ENCODE results near the gene PM20D1.

DNA sequence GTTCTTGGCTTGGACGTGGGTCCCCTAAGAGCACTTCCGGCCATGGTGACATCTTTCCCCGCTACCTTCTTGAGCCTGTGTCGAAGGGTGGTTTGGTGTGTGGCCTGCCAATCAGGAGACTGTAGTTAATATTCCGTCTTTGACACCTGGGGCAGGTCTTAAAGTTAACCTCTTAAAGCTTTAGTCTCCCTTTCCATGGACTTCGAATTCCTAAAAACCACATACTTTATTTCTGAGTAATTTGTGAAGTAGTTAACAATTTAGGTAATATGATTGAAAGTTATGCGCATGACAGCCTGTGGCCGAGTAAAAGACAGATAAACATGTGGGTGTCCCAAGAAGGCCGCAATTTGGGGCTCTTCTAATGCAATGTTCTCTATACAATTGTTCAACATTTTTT is 64.5 kb downstream of the PM20D1 start:
- TF ChIP-seq, protein P1, sequence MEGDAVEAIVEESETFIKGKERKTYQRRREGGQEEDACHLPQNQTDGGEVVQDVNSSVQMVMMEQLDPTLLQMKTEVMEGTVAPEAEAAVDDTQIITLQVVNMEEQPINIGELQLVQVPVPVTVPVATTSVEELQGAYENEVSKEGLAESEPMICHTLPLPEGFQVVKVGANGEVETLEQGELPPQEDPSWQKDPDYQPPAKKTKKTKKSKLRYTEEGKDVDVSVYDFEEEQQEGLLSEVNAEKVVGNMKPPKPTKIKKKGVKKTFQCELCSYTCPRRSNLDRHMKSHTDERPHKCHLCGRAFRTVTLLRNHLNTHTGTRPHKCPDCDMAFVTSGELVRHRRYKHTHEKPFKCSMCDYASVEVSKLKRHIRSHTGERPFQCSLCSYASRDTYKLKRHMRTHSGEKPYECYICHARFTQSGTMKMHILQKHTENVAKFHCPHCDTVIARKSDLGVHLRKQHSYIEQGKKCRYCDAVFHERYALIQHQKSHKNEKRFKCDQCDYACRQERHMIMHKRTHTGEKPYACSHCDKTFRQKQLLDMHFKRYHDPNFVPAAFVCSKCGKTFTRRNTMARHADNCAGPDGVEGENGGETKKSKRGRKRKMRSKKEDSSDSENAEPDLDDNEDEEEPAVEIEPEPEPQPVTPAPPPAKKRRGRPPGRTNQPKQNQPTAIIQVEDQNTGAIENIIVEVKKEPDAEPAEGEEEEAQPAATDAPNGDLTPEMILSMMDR (IDR thresholded peaks at IDR 0.05): no peak
- TF ChIP-seq POLR2AphosphoS5 (IDR thresholded peaks at IDR 0.05) (no peak), EP300 (IDR thresholded peaks at IDR 0.05) (no peak)

Data from gastroesophageal sphincter (tissue), 3 donors.